Measurements from ENCODE around the gene RCBTB1.
"Not testable (repeated sequence)": the region's sequence is repeated elsewhere in the genome, so short reads cannot be mapped to it uniquely, and the experiment has no call there.

RCBTB1 gene

GRCh38 chr13:49604570-49604969 lies 19.2 kb upstream of the RCBTB1 start:
- TF ChIP-seq, protein P1, sequence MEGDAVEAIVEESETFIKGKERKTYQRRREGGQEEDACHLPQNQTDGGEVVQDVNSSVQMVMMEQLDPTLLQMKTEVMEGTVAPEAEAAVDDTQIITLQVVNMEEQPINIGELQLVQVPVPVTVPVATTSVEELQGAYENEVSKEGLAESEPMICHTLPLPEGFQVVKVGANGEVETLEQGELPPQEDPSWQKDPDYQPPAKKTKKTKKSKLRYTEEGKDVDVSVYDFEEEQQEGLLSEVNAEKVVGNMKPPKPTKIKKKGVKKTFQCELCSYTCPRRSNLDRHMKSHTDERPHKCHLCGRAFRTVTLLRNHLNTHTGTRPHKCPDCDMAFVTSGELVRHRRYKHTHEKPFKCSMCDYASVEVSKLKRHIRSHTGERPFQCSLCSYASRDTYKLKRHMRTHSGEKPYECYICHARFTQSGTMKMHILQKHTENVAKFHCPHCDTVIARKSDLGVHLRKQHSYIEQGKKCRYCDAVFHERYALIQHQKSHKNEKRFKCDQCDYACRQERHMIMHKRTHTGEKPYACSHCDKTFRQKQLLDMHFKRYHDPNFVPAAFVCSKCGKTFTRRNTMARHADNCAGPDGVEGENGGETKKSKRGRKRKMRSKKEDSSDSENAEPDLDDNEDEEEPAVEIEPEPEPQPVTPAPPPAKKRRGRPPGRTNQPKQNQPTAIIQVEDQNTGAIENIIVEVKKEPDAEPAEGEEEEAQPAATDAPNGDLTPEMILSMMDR (conservative IDR thresholded peaks at IDR 0.05; ENCODE audit: low read depth), result no peak
- CTCF ChIA-PET, result no interaction called here
- no peak for DNase-seq (ENCODE audit: low spot score)
- POLR2A ChIA-PET (ENCODE audit: low non-redundant PET), result no interaction called here
- no peak overlapping the region for H3K27ac ChIP-seq

- POLR2A ChIA-PET (ENCODE audit: low non-redundant PET); DNase-seq (ENCODE audit: low spot score); H3K27ac ChIP-seq: not testable (repeated sequence)
- CTCF ChIA-PET, result interaction anchor here (0.7 to 1.1 kb wide), 2 partner anchors 42 to 67 kb away, joined by 3 to 4 read pairs; no protein-coding TSS in a partner anchor
Measured at GRCh38 chr13:49602615-49603014, 17.3 kb upstream of the RCBTB1 start.

GRCh38 chr13:49602005-49602404 lies 16.6 kb upstream of the RCBTB1 start:
- H3K27ac ChIP-seq, result no peak overlapping the region
- no peak for DNase-seq (ENCODE audit: low spot score)
- CTCF ChIA-PET, result interaction anchor here (1.1 kb wide), 1 partner anchor 41 kb away, joined by 3 read pairs; no protein-coding TSS in a partner anchor
- POLR2A ChIA-PET (ENCODE audit: low non-redundant PET), result interaction anchor here (0.6 kb wide), 1 partner anchor 405 kb away, joined by 3 read pairs; no protein-coding TSS in a partner anchor
- TF ChIP-seq, protein P1 (conservative IDR thresholded peaks at IDR 0.05; ENCODE audit: low read depth), result no peak

DNA sequence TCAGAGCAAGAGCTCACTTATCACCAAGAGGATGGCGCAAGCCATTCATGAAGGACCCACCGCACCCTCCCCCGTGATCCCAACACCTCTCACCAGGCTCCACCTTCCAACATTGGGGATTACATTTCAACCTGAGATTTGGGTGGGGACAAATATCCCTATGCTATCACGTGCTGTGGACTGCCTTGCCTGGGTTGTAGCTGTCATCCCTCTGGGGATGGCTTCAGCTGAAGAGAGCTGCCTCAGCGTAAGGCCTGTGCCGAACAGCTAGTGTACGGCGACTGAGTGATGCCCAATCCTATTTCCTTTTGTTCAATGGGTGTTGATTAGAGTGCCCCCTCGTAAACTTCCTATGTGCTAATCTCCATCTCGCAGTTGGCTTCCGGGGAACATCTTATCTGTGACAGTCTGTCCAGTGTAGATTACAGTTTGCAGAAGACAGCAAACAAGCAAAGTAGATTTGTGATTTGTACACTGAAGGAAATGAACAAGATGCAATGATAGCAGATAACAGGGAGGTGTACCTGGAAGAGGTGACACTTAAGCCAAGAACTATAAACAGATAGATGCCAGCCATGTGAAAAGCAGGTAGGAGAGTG lies 11.8 kb upstream of the RCBTB1 start:
- TF ChIP-seq, protein P1 (conservative IDR thresholded peaks at IDR 0.05; ENCODE audit: low read depth), result no peak
- POLR2A ChIA-PET (ENCODE audit: low non-redundant PET), result interaction anchor here (0.8 kb wide), 1 partner anchor 11 kb away, joined by 4 read pairs; the partner anchor contains the start of gene RCBTB1
- no peak for DNase-seq (ENCODE audit: low spot score)
- CTCF ChIA-PET, result interaction anchor here (0.8 kb wide), 2 partner anchors 9 to 12 kb away, joined by 4 read pairs; no protein-coding TSS in a partner anchor
- H3K27ac ChIP-seq, result no peak overlapping the region

GRCh38 chr13:49596221-49596620 lies 10.9 kb upstream of the RCBTB1 start:
- H3K27ac ChIP-seq, result no peak overlapping the region
- ChIA-PET POLR2A (ENCODE audit: low non-redundant PET) (no interaction called here), CTCF (interaction anchor here (0.6 kb wide), 1 partner anchor 300 kb away, joined by 6 read pairs; no protein-coding TSS in a partner anchor)
- no peak for DNase-seq (ENCODE audit: low spot score)
- TF ChIP-seq, protein P1 (conservative IDR thresholded peaks at IDR 0.05; ENCODE audit: low read depth), result no peak

- CTCF ChIA-PET, result interaction anchor here (0.6 kb wide), 1 partner anchor 9 kb away, joined by 3 read pairs; no protein-coding TSS in a partner anchor
- no peak for DNase-seq (ENCODE audit: low spot score)
- TF ChIP-seq, protein P1 (conservative IDR thresholded peaks at IDR 0.05; ENCODE audit: low read depth), result no peak
- no peak overlapping the region for H3K27ac ChIP-seq
- POLR2A ChIA-PET (ENCODE audit: low non-redundant PET), result interaction anchor here (0.7 kb wide), 1 partner anchor 8 kb away, joined by 3 read pairs; no protein-coding TSS in a partner anchor
Measured at GRCh38 chr13:49594576-49594975, 9.2 kb upstream of the RCBTB1 start.

GRCh38 chr13:49593876-49594275 lies 8.5 kb upstream of the RCBTB1 start:
- CTCF ChIA-PET; POLR2A ChIA-PET (ENCODE audit: low non-redundant PET); DNase-seq (ENCODE audit: low spot score); H3K27ac ChIP-seq: not testable (repeated sequence)

- CTCF ChIA-PET, result interaction anchor here (0.6 kb wide), 1 partner anchor 1065 kb away, joined by 3 read pairs; no protein-coding TSS in a partner anchor
- DNase-seq (ENCODE audit: low spot score); POLR2A ChIA-PET (ENCODE audit: low non-redundant PET); H3K27ac ChIP-seq: not testable (repeated sequence)
Measured at GRCh38 chr13:49590714-49591113, 5.4 kb upstream of the RCBTB1 start.
